ENCODE results near the gene SYCP2. TPM values are rescaled to one million over a fixed set of nuclear protein-coding genes. Genes with fewer than 3 reads are reported as not detected.

The SYCP2 gene
- total RNA-seq, 1 donor from 2014 or later: 2.2 TPM

Other genes with a start within 250 kb of the SYCP2 start
- 8.8 TPM for gene PPP1R3D, start 6.7 kb upstream of the SYCP2 start, total RNA-seq
- 11.5 TPM for gene FAM217B, start 6.8 kb upstream of the SYCP2 start, total RNA-seq
- 1.5 TPM for gene CDH26, start 24.8 kb upstream of the SYCP2 start, total RNA-seq